22Rv1 (cell line): ENCODE measurements around the gene NR1D1.

Experiments used
- H3K27ac ChIP-seq: fragments of 450-650 bp; 2 replicates; pipeline ENCODE4 v1.5.1; 2017
- CTCF ChIP-seq: fragments of 450-650 bp; IDR thresholded peaks from 2 replicates; pipeline ENCODE4 v1.5.1; 2017; ENCODE audit warnings: mild to moderate bottlenecking
- ZFX ChIP-seq: fragments of 450-650 bp; IDR thresholded peaks from 2 replicates; pipeline ENCODE4 v1.6.1; 2017; ENCODE audit warnings: antibody characterized with exemption, borderline replicate concordance

NR1D1 gene

GRCh38 chr17:40067710-40068109 lies 32.7 kb downstream of the NR1D1 start:
- no peak for TF ChIP-seq ZFX
- no peak for TF ChIP-seq CTCF
- H3K27ac ChIP-seq = no peak overlapping the region

GRCh38 chr17:40065769-40066510 lies 34.4 kb downstream of the NR1D1 start:
- no peak for TF ChIP-seq ZFX
- no peak for TF ChIP-seq CTCF
- no peak overlapping the region for H3K27ac ChIP-seq

- TF ChIP-seq CTCF = no peak
- no peak for TF ChIP-seq ZFX
- no peak overlapping the region for H3K27ac ChIP-seq
Measured at GRCh38 chr17:40064971-40065768, 35.2 kb downstream of the NR1D1 start.

GRCh38 chr17:40063901-40064531 lies 36.4 kb downstream of the NR1D1 start:
- H3K27ac ChIP-seq = no peak overlapping the region
- TF ChIP-seq ZFX (no peak), CTCF (no peak)

- H3K27ac ChIP-seq = peak overlapping the region; percentile 50
- TF ChIP-seq CTCF (no peak), ZFX (no peak)
Measured at GRCh38 chr17:40063187-40063771, 37.1 kb downstream of the NR1D1 start.

- TF ChIP-seq CTCF = peak; percentile 75
- TF ChIP-seq ZFX = no peak
- peak within 1 kb of the TSS; percentile 50 for H3K27ac ChIP-seq
Measured at GRCh38 chr17:40062329-40063186, 37.8 kb downstream of the NR1D1 start, which contains the start of gene THRA. THRA (plus strand) TSS chr17:40062965; CDS start chr17:40074489, 11,524 bp downstream.
